SK-N-SH (cell line): ENCODE data around the gene C8A.

Experiments used
- JUND ChIP-seq: IDR thresholded peaks from 2 replicates; pipeline ENCODE4 v1.4.0; 2012
- YY1 ChIP-seq: IDR thresholded peaks from 2 replicates; pipeline ENCODE4 v1.4.0; 2012; ENCODE audit warnings: low read depth, mild to moderate bottlenecking
- TF ChIP-seq, protein P1 (sequence below): fragments of 200-600 bp; sonication (generic); IDR thresholded peaks from 2 replicates; pipeline ENCODE4 v1.6.1; 2017; ENCODE audit warnings: antibody characterized with exemption, mild to moderate bottlenecking, moderate library complexity

DNA sequence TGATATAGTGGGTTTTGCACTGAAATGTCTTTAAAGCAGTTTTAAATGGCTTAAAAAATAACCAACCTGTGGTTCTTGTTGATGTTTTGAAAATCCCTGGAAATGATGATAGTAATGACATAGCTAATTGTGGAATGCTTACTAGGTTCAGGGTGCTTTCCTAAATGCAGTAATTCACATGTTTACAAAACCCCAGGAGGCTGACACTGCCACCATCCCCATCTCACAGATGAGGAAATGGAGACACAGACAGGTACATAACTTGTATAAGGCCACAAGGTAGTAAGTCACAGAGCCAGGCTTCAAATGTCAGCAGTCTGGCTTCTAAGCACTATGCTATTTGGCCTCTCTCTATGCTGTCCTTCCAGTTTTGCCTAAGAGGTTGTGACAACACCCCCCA lies 70.6 kb downstream of the C8A start:
- TF ChIP-seq, protein P1, sequence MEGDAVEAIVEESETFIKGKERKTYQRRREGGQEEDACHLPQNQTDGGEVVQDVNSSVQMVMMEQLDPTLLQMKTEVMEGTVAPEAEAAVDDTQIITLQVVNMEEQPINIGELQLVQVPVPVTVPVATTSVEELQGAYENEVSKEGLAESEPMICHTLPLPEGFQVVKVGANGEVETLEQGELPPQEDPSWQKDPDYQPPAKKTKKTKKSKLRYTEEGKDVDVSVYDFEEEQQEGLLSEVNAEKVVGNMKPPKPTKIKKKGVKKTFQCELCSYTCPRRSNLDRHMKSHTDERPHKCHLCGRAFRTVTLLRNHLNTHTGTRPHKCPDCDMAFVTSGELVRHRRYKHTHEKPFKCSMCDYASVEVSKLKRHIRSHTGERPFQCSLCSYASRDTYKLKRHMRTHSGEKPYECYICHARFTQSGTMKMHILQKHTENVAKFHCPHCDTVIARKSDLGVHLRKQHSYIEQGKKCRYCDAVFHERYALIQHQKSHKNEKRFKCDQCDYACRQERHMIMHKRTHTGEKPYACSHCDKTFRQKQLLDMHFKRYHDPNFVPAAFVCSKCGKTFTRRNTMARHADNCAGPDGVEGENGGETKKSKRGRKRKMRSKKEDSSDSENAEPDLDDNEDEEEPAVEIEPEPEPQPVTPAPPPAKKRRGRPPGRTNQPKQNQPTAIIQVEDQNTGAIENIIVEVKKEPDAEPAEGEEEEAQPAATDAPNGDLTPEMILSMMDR = no peak
- TF ChIP-seq YY1 (no peak), JUND (no peak)
